ENCODE data around the gene OGFOD2. TPM values are rescaled to one million over a fixed set of nuclear protein-coding genes. Genes with fewer than 3 reads are reported as not detected.

OGFOD2 gene
- total and polyA plus RNA-seq, 9 of the 15 experiments (the other 6 are each of a cell fraction or from before 2014, with no cell fraction given): 1.4 to 111 (median 18.5) TPM

DNA sequence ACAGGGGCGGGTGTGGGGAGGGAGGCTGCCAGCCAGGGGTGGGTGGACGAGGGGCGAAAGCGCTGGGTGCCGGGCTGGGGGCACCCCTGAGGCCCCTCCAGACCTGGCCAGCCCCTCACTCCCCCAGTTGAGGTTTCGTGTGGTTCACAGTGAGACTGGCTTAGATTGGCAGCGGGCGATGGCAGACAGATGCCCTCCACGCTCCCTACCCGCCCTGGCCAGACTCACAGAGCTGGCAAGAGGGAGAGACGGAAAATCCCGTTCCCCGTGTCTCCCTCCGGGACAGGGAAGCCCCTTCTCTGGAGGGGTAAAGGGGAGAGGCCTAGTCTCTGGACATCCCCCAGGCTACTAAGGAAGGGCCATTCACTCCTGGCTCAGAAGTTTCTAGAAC is 45.9 kb upstream of the OGFOD2 start:
- intact Hi-C loops (cut with micrococcal nuclease): no loop called here
- FAIRE-seq (no peak), ATAC-seq (no peak), DNase-seq (ENCODE audit: extremely low read depth in 1 of 4, low spot score in 3 of 4) (no peak)
- H3K79me2 ChIP-seq (ENCODE audit: control insufficient read depth, insufficient read depth, low read length): no peaks in the 10 kb centered on the region
- H3K27me3 ChIP-seq (ENCODE audit: control insufficient read depth in 2 of 2, insufficient read depth in 2 of 2, low read length in 2 of 2): no peaks in the 10 kb centered on the region
- WGBS (ENCODE audit: insufficient coverage, low coverage, missing lambda C conversion rate): 82% methylated on average over 9 of the region's 14 CpGs
- H3K4me1 ChIP-seq (replicated peaks in 1 of 2; ENCODE audit: control insufficient read depth in 2 of 2, insufficient read depth in 2 of 2, low read length in 2 of 2): peaks cover 0 to 9% of the 10 kb centered on the region in 2 experiments; a peak in 1 of 5 replicates
- no peak overlapping the region for H3K4me3 ChIP-seq
- ChIA-PET POLR2A (interaction anchor here (0.6 kb wide), 1 partner anchor 12 kb away, joined by 3 read pairs; no protein-coding TSS in a partner anchor), CTCF (ENCODE audit: low intra/inter-chr PET ratio) (no interaction called here)
- TF ChIP-seq BACH1 (tag; IDR thresholded peaks at IDR 0.05): no peak
- no peak for TF ChIP-seq ARHGAP35 (IDR thresholded peaks at IDR 0.05; ENCODE audit: partially characterized antibody)
- no peak for TF ChIP-seq ZNF217 (CRISPR knock-in tag; IDR thresholded peaks at IDR 0.05)
- TF ChIP-seq CHD2 (IDR thresholded peaks at IDR 0.05; ENCODE audit: low read depth, low read length): no peak
- TF ChIP-seq LEF1 (IDR thresholded peaks at IDR 0.05): no peak
- TF ChIP-seq KLF16 (IDR thresholded peaks at IDR 0.05): no peak
- TF ChIP-seq, protein P1, sequence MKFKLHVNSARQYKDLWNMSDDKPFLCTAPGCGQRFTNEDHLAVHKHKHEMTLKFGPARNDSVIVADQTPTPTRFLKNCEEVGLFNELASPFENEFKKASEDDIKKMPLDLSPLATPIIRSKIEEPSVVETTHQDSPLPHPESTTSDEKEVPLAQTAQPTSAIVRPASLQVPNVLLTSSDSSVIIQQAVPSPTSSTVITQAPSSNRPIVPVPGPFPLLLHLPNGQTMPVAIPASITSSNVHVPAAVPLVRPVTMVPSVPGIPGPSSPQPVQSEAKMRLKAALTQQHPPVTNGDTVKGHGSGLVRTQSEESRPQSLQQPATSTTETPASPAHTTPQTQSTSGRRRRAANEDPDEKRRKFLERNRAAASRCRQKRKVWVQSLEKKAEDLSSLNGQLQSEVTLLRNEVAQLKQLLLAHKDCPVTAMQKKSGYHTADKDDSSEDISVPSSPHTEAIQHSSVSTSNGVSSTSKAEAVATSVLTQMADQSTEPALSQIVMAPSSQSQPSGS (CRISPR knock-in tag; IDR thresholded peaks at IDR 0.05): no peak
- no peak for TF ChIP-seq SETDB1 (IDR thresholded peaks at IDR 0.05; ENCODE audit: low read length)
- no peak for TF ChIP-seq ZNF253 (CRISPR knock-in tag; conservative IDR thresholded peaks at IDR 0.05)
- TF ChIP-seq U2AF2 (optimal IDR thresholded peaks at IDR 0.05; ENCODE audit: low read depth, low read length): no peak
- no peak for TF ChIP-seq NUFIP1 (IDR thresholded peaks at IDR 0.05; ENCODE audit: partially characterized antibody)
- no peak for TF ChIP-seq NCOR1 (IDR thresholded peaks at IDR 0.05)
- no peak for TF ChIP-seq ZNF444 (CRISPR knock-in tag; IDR thresholded peaks at IDR 0.05)
- no peak for TF ChIP-seq KDM1A (IDR thresholded peaks at IDR 0.05)
- TF ChIP-seq TSC22D4 (tag; IDR thresholded peaks at IDR 0.05): no peak
- H4K20me1 ChIP-seq (replicated peaks; ENCODE audit: control insufficient read depth, insufficient read depth, low read length): no peaks in the 10 kb centered on the region
- BruUV-seq (replicated peaks): no TSS peak
- no peak overlapping the region for H3K4me2 ChIP-seq (ENCODE audit: insufficient read depth, low read length)
- no peaks in the 10 kb centered on the region for H3K9me3 ChIP-seq (replicated peaks; ENCODE audit: control insufficient read depth, insufficient read depth, low read depth, low read length)
- no peaks in the 10 kb centered on the region for H3K9me1 ChIP-seq (ENCODE audit: control insufficient read depth, insufficient read depth, low read length)
- in situ Hi-C loops (cut with MboI): no loop called here
- H2AFZ ChIP-seq (ENCODE audit: low read depth, low read length): no peak overlapping the region
- H3K27ac ChIP-seq (ENCODE audit: extremely low read depth, low read depth, low read length): no peak overlapping the region
- H3K36me3 ChIP-seq (ENCODE audit: control insufficient read depth, insufficient read depth, low read length): no peaks in the 10 kb centered on the region; the same call in 2 of the 3 replicates
- no peak overlapping the region for H3K9ac ChIP-seq (ENCODE audit: insufficient read depth in 1 of 2, low read depth in 2 of 2, low read length in 2 of 2)

Data from K562 (cell line).